SK-N-MC (cell line): Measurements from ENCODE around the gene NOC4L.

ENCODE experiments used
- DNase-seq: peaks from one replicate; pipeline ENCODE4 v3.0.0-alpha.2; 2011; ENCODE audit warnings: low read depth, low spot score
- H3K27ac ChIP-seq: fragments of 200-600 bp; sonication (generic); 2 replicates; pipeline ENCODE4 v1.5.1; 2016; ENCODE audit warnings: mixed run types
- H3K36me3 ChIP-seq: fragments of 200-600 bp; sonication (generic); 2 replicates; pipeline ENCODE4 v1.6.1; 2017; ENCODE audit warnings: antibody characterized with exemption, low read length, mixed read lengths; ENCODE audit not compliant: insufficient read depth
- H3K4me3 ChIP-seq: fragments of 200-600 bp; sonication (generic); 2 replicates; pipeline ENCODE4 v1.5.1; 2016
- H3K9ac ChIP-seq: fragments of 200-600 bp; sonication (generic); 2 replicates; pipeline ENCODE4 v1.8.0; 2017; ENCODE audit warnings: mixed run types, mixed read lengths; ENCODE audit not compliant: insufficient read length
- H3K9me3 ChIP-seq: fragments of 200-600 bp; sonication (generic); 2 replicates; pipeline ENCODE4 v1.6.1; 2017; ENCODE audit warnings: low read depth, mild to moderate bottlenecking, antibody characterized with exemption, low read length, moderate library complexity, mixed read lengths
- EZH2 ChIP-seq: fragments of 200-600 bp; sonication (generic); IDR thresholded peaks from one replicate; pipeline ENCODE4 v1.6.1; 2017; ENCODE audit warnings: antibody characterized with exemption
- FOXP2 ChIP-seq: optimal IDR thresholded peaks from 2 replicates; pipeline ENCODE3; 2011; ENCODE audit warnings: mild to moderate bottlenecking, moderate library complexity; ENCODE audit not compliant: insufficient read depth; ENCODE audit errors: extremely low read length, control extremely low read depth
- POLR2AphosphoS5 ChIP-seq: IDR thresholded peaks from 2 replicates; pipeline ENCODE4 v1.6.1; 2012; ENCODE audit warnings: mild to moderate bottlenecking, low read depth, low read length, borderline replicate concordance

Gene NOC4L

GRCh38 chr12:132196873-132197390 lies 52.7 kb downstream of the NOC4L start:
- H3K36me3 ChIP-seq = no peaks in the 10 kb centered on the region
- DNase-seq = no peak
- no peak overlapping the region for H3K9ac ChIP-seq
- no peak overlapping the region for H3K4me3 ChIP-seq
- no peak overlapping the region for H3K27ac ChIP-seq
- H3K9me3 ChIP-seq = no peaks in the 10 kb centered on the region
- TF ChIP-seq POLR2AphosphoS5 = no peak

- TF ChIP-seq EZH2 (no peak), POLR2AphosphoS5 (no peak), FOXP2 (no peak)
- no peak overlapping the region for H3K9ac ChIP-seq
- DNase-seq = no peak
- no peak overlapping the region for H3K4me3 ChIP-seq
- H3K27ac ChIP-seq = no peak overlapping the region
- H3K36me3 ChIP-seq = no peaks in the 10 kb centered on the region
- no peaks in the 10 kb centered on the region for H3K9me3 ChIP-seq
Observed at GRCh38 chr12:132197581-132198354, 53.5 kb downstream of the NOC4L start.

- H3K36me3 ChIP-seq = no peaks in the 10 kb centered on the region
- H3K9ac ChIP-seq = no peak overlapping the region
- DNase-seq = no peak
- no peak overlapping the region for H3K4me3 ChIP-seq
- no peak for TF ChIP-seq FOXP2
- no peak for TF ChIP-seq POLR2AphosphoS5
- TF ChIP-seq EZH2 = no peak
- no peaks in the 10 kb centered on the region for H3K9me3 ChIP-seq
- H3K27ac ChIP-seq = no peak overlapping the region
Observed at GRCh38 chr12:132199101-132199500, 54.8 kb downstream of the NOC4L start.

GRCh38 chr12:132199526-132200319 lies 55.5 kb downstream of the NOC4L start:
- H3K9me3 ChIP-seq = no peaks in the 10 kb centered on the region
- no peaks in the 10 kb centered on the region for H3K36me3 ChIP-seq
- no peak overlapping the region for H3K4me3 ChIP-seq
- no peak for DNase-seq
- no peak overlapping the region for H3K27ac ChIP-seq
- no peak overlapping the region for H3K9ac ChIP-seq
- TF ChIP-seq EZH2 (no peak), POLR2AphosphoS5 (no peak), FOXP2 (no peak)

- H3K4me3 ChIP-seq = no peak overlapping the region
Observed at GRCh38 chr12:132200800-132201199, 56.5 kb downstream of the NOC4L start.

GRCh38 chr12:132201391-132202120 lies 57.3 kb downstream of the NOC4L start:
- no peak overlapping the region for H3K4me3 ChIP-seq
- no peak overlapping the region for H3K27ac ChIP-seq
- no peaks in the 10 kb centered on the region for H3K9me3 ChIP-seq
- no peak for DNase-seq
- no peak for TF ChIP-seq POLR2AphosphoS5
- no peak for TF ChIP-seq FOXP2
- TF ChIP-seq EZH2 = no peak
- H3K9ac ChIP-seq = no peak overlapping the region
- H3K36me3 ChIP-seq = no peaks in the 10 kb centered on the region

More at GRCh38 chr12:132200800-132201199, 56.5 kb downstream of the NOC4L start:
- H3K27ac ChIP-seq = no peak overlapping the region
- no peak for DNase-seq
- TF ChIP-seq FOXP2 = no peak
- no peak for TF ChIP-seq POLR2AphosphoS5
- no peak for TF ChIP-seq EZH2
- H3K9me3 ChIP-seq = no peaks in the 10 kb centered on the region
- H3K36me3 ChIP-seq = no peaks in the 10 kb centered on the region
- H3K9ac ChIP-seq = no peak overlapping the region
